Upper lobe of left lung (tissue), 4 donors: ENCODE measurements around the gene ADIPOR1.

ENCODE experiments used
- CTCF ChIP-seq, 6 experiments: fragments of 450-650 bp in 4 of 6; fragments of 200-600 bp in 2 of 6; sonication (generic) in 2 of 6; IDR thresholded peaks; one replicate each; pipeline ENCODE4 v1.5.1; 2016 to 2019; ENCODE audit warnings: antibody characterized with exemption in 6 of 6
- EP300 ChIP-seq, 4 donors: sonication (generic); formaldehyde crosslinking; IDR thresholded peaks; one replicate each; pipeline ENCODE4 v1.5.1; 2017; ENCODE audit warnings: antibody characterized with exemption in 4 of 4, control low read depth in 2 of 4
- POLR2A ChIP-seq, 4 donors: fragments of 450-650 bp; IDR thresholded peaks; one replicate each; pipeline ENCODE4 v1.5.1; 2016 to 2017; ENCODE audit warnings: antibody characterized with exemption in 4 of 4, mild to moderate bottlenecking in 2 of 4

- TF ChIP-seq CTCF (IDR thresholded peaks at IDR 0.05) (no peak), EP300 (IDR thresholded peaks at IDR 0.05) (no peak), POLR2A (IDR thresholded peaks at IDR 0.05) (no peak)
Observed at GRCh38 chr1:203001986-203002385, 43.9 kb upstream of the ADIPOR1 start.
